B cell (primary cell): Measurements from ENCODE around the gene APPBP2. TPM values are rescaled to one million over a fixed set of nuclear protein-coding genes. Genes with fewer than 3 reads are reported as not detected.

Experiments used
- ATAC-seq: fragments of 200-7000 bp; cut with Tn5 transposase; one replicate; pipeline ENCODE4 v1.10.0; 2021; ENCODE audit warnings: low read depth, mild to moderate bottlenecking, moderate number of reproducible peaks, moderate library complexity
- CTCF ChIA-PET: fragments of 350-600 bp; sonication (Branson Sonifier 250); formaldehyde crosslinking; loops from one replicate; lab custom pipeline; 2021; ENCODE audit warnings: antibody characterized with exemption, inconsistent platforms; lab: Charles Lee
- POLR2A ChIA-PET: fragments of 350-600 bp; sonication (Branson Sonifier 250); formaldehyde crosslinking; loops from one replicate; lab custom pipeline; 2021; ENCODE audit warnings: antibody characterized with exemption; lab: Charles Lee
- DNase-seq: peaks from one replicate; pipeline ENCODE4 v3.0.0; 2013
- H2AFZ ChIP-seq: 2 replicates; pipeline ENCODE4 v1.6.1; 2012; ENCODE audit warnings: mild to moderate bottlenecking, low read depth, low read length; ENCODE audit not compliant: insufficient read depth, poor library complexity, severe bottlenecking
- H3K27ac ChIP-seq, 2 donors: 1 replicate in 1 of 2; 2 replicates in 1 of 2; pipeline ENCODE4 v1.5.1; 2012 to 2013; ENCODE audit warnings: low read length in 2 of 2, mild to moderate bottlenecking in 2 of 2, moderate library complexity in 1 of 2
- H3K27me3 ChIP-seq, 4 experiments: fragments of 200-600 bp in 1 of 4; sonication (generic) in 1 of 4; replicated peaks in 1 of 4; 1 replicate in 2 of 4; 2 replicates in 2 of 4; pipeline versions ENCODE4 v1.6.1 to v1.7.0; 2013 to 2016; ENCODE audit warnings: low read length in 3 of 4, mild to moderate bottlenecking in 2 of 4, mixed read lengths in 1 of 4, moderate library complexity in 1 of 4; ENCODE audit not compliant: insufficient read depth in 4 of 4, control insufficient read depth in 3 of 4; ENCODE audit errors: control extremely low read depth in 1 of 4
- H3K36me3 ChIP-seq, 2 experiments: replicated peaks in 1 of 2; 1 replicate in 1 of 2; 2 replicates in 1 of 2; pipeline versions ENCODE4 v1.6.1 to v1.7.1; 2013; ENCODE audit warnings: low read length in 1 of 2; ENCODE audit not compliant: insufficient read depth in 2 of 2, control insufficient read depth in 1 of 2; ENCODE audit errors: control extremely low read depth in 1 of 2, extremely low read depth in 1 of 2
- H3K4me1 ChIP-seq, 2 donors: fragments of 200-600 bp in 1 of 2; sonication (generic) in 1 of 2; 1 replicate in 1 of 2; 2 replicates in 1 of 2; pipeline versions ENCODE4 v1.5.1 to v1.6.1; 2013 to 2017; ENCODE audit warnings: low read length in 2 of 2; ENCODE audit not compliant: control insufficient read depth in 2 of 2, insufficient read depth in 2 of 2
- H3K4me2 ChIP-seq: replicated peaks from 2 replicates; pipeline ENCODE3; 2012; ENCODE audit warnings: mild to moderate bottlenecking, low read depth, low read length; ENCODE audit not compliant: poor library complexity, severe bottlenecking
- H3K4me3 ChIP-seq, 5 experiments: fragments of 200-600 bp in 1 of 5; sonication (generic) in 1 of 5; 1 replicate in 3 of 5; 2 replicates in 2 of 5; pipeline versions ENCODE4 v1.5.1 to v1.7.0; 2011 to 2016; ENCODE audit warnings: low read length in 4 of 5, mild to moderate bottlenecking in 4 of 5, low read depth in 2 of 5, control low read depth in 1 of 5, moderate library complexity in 1 of 5; ENCODE audit not compliant: insufficient read depth in 1 of 5; ENCODE audit errors: control extremely low read depth in 1 of 5, extremely low read depth in 1 of 5
- H3K79me2 ChIP-seq: fragments of 200-600 bp; sonication (generic); one replicate; pipeline ENCODE4 v1.6.0; 2016; ENCODE audit warnings: low read length; ENCODE audit not compliant: control insufficient read depth, insufficient read depth
- H3K9ac ChIP-seq: fragments of 200-600 bp; sonication (generic); 2 replicates; pipeline ENCODE4 v1.6.1; 2017; ENCODE audit warnings: mild to moderate bottlenecking, low read length, moderate library complexity
- H3K9me3 ChIP-seq, 3 donors: one replicate each; pipeline versions ENCODE4 v1.6.1 to v1.7.1; 2013; ENCODE audit warnings: low read length in 2 of 3; ENCODE audit not compliant: control insufficient read depth in 2 of 3, insufficient read depth in 1 of 3; ENCODE audit errors: control extremely low read depth in 1 of 3
- H4K20me1 ChIP-seq: 2 replicates; pipeline ENCODE4 v1.6.0; 2012; ENCODE audit warnings: mild to moderate bottlenecking, low read length; ENCODE audit not compliant: insufficient read depth, control insufficient read depth, poor library complexity, severe bottlenecking
- H3K27ac Mint-ChIP-seq: one replicate; pipeline ENCODE4 v1.8.0; 2021; ENCODE audit warnings: mixed read lengths
- H3K27me3 Mint-ChIP-seq: one replicate; pipeline ENCODE4 v1.8.0; 2021; ENCODE audit warnings: mixed read lengths
- H3K4me1 Mint-ChIP-seq: one replicate; pipeline ENCODE4 v1.8.0; 2021; ENCODE audit warnings: mixed read lengths
- H3K4me3 Mint-ChIP-seq: one replicate; pipeline ENCODE4 v1.8.0; 2021; ENCODE audit warnings: mixed read lengths
- H3K9me3 Mint-ChIP-seq: one replicate; pipeline ENCODE4 v1.8.0; 2022; ENCODE audit warnings: mixed read lengths; ENCODE audit not compliant: insufficient read depth
- EZH2 ChIP-seq: IDR thresholded peaks from 2 replicates; pipeline ENCODE4 v1.6.1; 2012; ENCODE audit warnings: borderline replicate concordance, low read depth, mild to moderate bottlenecking, moderate library complexity, low read length; ENCODE audit not compliant: insufficient read depth, poor library complexity, severe bottlenecking
- WGBS: methylation state at CpG from one replicate; pipeline ENCODE4 v1.1.5; 2013; ENCODE audit warnings: missing lambda C conversion rate; ENCODE audit not compliant: insufficient coverage; 5-methylcytosine and 5-hydroxymethylcytosine counted together
- intact Hi-C: fragments of 100-400 bp; cut with micrococcal nuclease; formaldehyde crosslinking; loops from one replicate; pipeline ENCODE4 v1.10.0; 2022
- polyA plus RNA-seq: library from polyadenylated mRNA; depleted of rRNA; stranded (reverse); fragments of >200 nt; gene quantifications from 2 replicates; pipeline ENCODE4 v1.2.3, GENCODE V29; 2012
- total RNA-seq, 2 donors: library from RNA; stranded (reverse); fragments of 120-200 nt in 1 of 2; gene quantifications; 1 replicate in 1 of 2; 2 replicates in 1 of 2; pipeline versions ENCODE4 v1.2.3 to v1.2.4, GENCODE V29; 2013 to 2022
- TF ChIP-seq, protein P1 (sequence below): fragments of 200-600 bp; IDR thresholded peaks from one replicate; pipeline ENCODE4 v1.8.0; 2022; ENCODE audit warnings: antibody characterized with exemption, mild to moderate bottlenecking

The APPBP2 gene
- total and polyA plus RNA-seq, 2 donors (not counting 1 experiment from before 2014, with no cell fraction given) = 6.3 to 38.8 TPM

DNA sequence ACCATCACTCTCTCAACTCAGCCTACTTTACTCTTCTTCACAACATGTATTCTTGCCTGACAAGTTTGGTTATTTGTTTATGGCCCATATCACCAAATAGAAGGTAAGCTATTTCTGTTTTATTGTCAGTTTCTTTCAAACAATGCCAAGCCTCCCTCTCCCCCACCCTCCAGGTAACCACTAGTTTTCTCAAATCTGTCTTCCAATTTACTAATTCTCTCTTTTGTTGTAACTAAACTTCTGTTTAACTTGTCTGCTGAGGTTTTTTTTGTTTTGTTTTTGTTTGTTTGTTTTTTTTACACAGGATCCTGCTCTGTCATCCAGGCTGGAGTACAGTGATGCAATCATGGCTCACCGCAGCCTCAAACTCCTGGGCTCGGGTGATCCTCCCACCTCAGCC is 68.9 kb downstream of the APPBP2 start:
- H4K20me1 ChIP-seq = no peaks in the 10 kb centered on the region
- H3K4me1 ChIP-seq = no peaks in the 10 kb centered on the region
- ChIA-PET CTCF (interaction anchor here (0.7 kb wide), 1 partner anchor 203 kb away, joined by 4 read pairs; no protein-coding TSS in a partner anchor), POLR2A (interaction anchor here (0.7 kb wide), 1 partner anchor 10 kb away, joined by 5 read pairs; no protein-coding TSS in a partner anchor)
- no peak overlapping the region for H2AFZ ChIP-seq
- H3K36me3 ChIP-seq = peaks cover 2 to 66% of the 10 kb centered on the region in 2 experiments
- no peak overlapping the region for H3K27ac ChIP-seq
- H3K79me2 ChIP-seq = no peaks in the 10 kb centered on the region
- no peak for ATAC-seq
- Mint-ChIP-seq H3K4me1 (no peaks in the 10 kb centered on the region), H3K27me3 (no peaks in the 10 kb centered on the region), H3K9me3 (no peaks in the 10 kb centered on the region), H3K27ac (no peak overlapping the region), H3K4me3 (no peak overlapping the region)
- H3K9ac ChIP-seq = no peak overlapping the region
- no peaks in the 10 kb centered on the region for H3K9me3 ChIP-seq
- intact Hi-C loops = no loop called here
- DNase-seq = no peak
- no peak overlapping the region for H3K4me2 ChIP-seq
- WGBS = no CpG with 5 or more reads among the region's 2 CpGs
- TF ChIP-seq, protein P1, sequence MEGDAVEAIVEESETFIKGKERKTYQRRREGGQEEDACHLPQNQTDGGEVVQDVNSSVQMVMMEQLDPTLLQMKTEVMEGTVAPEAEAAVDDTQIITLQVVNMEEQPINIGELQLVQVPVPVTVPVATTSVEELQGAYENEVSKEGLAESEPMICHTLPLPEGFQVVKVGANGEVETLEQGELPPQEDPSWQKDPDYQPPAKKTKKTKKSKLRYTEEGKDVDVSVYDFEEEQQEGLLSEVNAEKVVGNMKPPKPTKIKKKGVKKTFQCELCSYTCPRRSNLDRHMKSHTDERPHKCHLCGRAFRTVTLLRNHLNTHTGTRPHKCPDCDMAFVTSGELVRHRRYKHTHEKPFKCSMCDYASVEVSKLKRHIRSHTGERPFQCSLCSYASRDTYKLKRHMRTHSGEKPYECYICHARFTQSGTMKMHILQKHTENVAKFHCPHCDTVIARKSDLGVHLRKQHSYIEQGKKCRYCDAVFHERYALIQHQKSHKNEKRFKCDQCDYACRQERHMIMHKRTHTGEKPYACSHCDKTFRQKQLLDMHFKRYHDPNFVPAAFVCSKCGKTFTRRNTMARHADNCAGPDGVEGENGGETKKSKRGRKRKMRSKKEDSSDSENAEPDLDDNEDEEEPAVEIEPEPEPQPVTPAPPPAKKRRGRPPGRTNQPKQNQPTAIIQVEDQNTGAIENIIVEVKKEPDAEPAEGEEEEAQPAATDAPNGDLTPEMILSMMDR = no peak
- no peak for TF ChIP-seq EZH2
- H3K4me3 ChIP-seq = no peak overlapping the region
- no peaks in the 10 kb centered on the region for H3K27me3 ChIP-seq

DNA sequence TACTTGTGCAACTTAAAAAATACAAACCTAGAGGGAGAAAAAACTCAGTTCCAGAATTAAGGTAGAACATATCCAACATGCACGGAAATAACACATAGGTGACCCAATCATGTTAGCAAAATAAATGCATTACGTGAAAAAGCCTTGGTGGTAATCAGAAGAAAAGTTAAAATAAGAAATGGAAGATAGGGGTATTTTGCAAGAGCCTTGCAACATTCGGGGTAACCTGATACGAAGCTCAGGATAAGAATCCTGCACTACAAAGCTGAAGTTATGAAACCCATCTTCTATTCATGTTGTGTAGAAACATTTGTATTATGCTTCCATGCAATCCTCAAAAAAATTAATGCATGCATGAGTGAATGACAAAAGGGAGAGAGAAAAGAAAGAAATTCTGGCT is 70.7 kb downstream of the APPBP2 start:
- Histone ChIP-seq H3K9ac (no peak overlapping the region), H3K9me3 (no peaks in the 10 kb centered on the region), H3K4me1 (no peaks in the 10 kb centered on the region), H3K4me3 (no peak overlapping the region), H3K36me3 (peaks cover 2 to 57% of the 10 kb centered on the region in 2 experiments), H3K4me2 (no peak overlapping the region), H3K27ac (no peak overlapping the region), H3K27me3 (no peaks in the 10 kb centered on the region), H4K20me1 (no peaks in the 10 kb centered on the region), H2AFZ (no peak overlapping the region), H3K79me2 (no peaks in the 10 kb centered on the region)
- no peak overlapping the region for H3K4me3 Mint-ChIP-seq
- ChIA-PET POLR2A (no interaction called here), CTCF (no interaction called here)
- intact Hi-C loops = no loop called here
- no peak overlapping the region for H3K27ac Mint-ChIP-seq
- TF ChIP-seq, protein P1 = no peak
- TF ChIP-seq EZH2 = no peak
- H3K27me3 Mint-ChIP-seq = no peaks in the 10 kb centered on the region
- H3K4me1 Mint-ChIP-seq = no peaks in the 10 kb centered on the region
- WGBS = 100% methylated on average over 1 of the region's 4 CpGs
- DNase-seq (no peak), ATAC-seq (no peak)
- no peaks in the 10 kb centered on the region for H3K9me3 Mint-ChIP-seq
